ENCODE measurements around the gene KAT5.
"Not testable (repeated sequence)": the region's sequence is repeated elsewhere in the genome, so short reads cannot be mapped to it uniquely, and the experiment has no call there.

Gene KAT5

GRCh38 chr11:65711785-65712632, at the start of gene KAT5:
KAT5 (plus strand) TSS chr11:65712252; CDS start chr11:65712268, 16 bp downstream.
- DNase-seq, result peak; percentile 100

GRCh38 chr11:65662799-65663638, 49.0 kb upstream of the KAT5 start, which contains the start of gene RELA:
RELA (minus strand) TSS chr11:65662916; CDS start chr11:65662832, 84 bp downstream.
- peak; percentile 96 for DNase-seq

- no peak for DNase-seq
Measured at GRCh38 chr11:65663639-65664200, 48.3 kb upstream of the KAT5 start.

- no peak for DNase-seq
Measured at GRCh38 chr11:65672180-65672860, 39.7 kb upstream of the KAT5 start.

- DNase-seq, result no peak
Measured at GRCh38 chr11:65672982-65673381, 39.1 kb upstream of the KAT5 start.

- DNase-seq, result no peak
Measured at GRCh38 chr11:65680192-65680743, 31.8 kb upstream of the KAT5 start.

GRCh38 chr11:65683480-65683879, 28.6 kb upstream of the KAT5 start:
- not testable (repeated sequence) for DNase-seq

- no peak for DNase-seq
Measured at GRCh38 chr11:65685981-65686380, 26.1 kb upstream of the KAT5 start.

- not testable (repeated sequence) for DNase-seq
Measured at GRCh38 chr11:65691847-65692246, 20.2 kb upstream of the KAT5 start.

GRCh38 chr11:65692367-65692766, 19.7 kb upstream of the KAT5 start:
- no peak for DNase-seq

GRCh38 chr11:65695459-65696241, 16.4 kb upstream of the KAT5 start:
- no peak for DNase-seq

- DNase-seq, result no peak
Measured at GRCh38 chr11:65696802-65697552, 15.1 kb upstream of the KAT5 start.

GRCh38 chr11:65698205-65698604, 13.8 kb upstream of the KAT5 start:
- no peak for DNase-seq

- DNase-seq, result no peak
Measured at GRCh38 chr11:65699306-65699705, 12.7 kb upstream of the KAT5 start.

- no peak for DNase-seq
Measured at GRCh38 chr11:65700399-65700798, 11.7 kb upstream of the KAT5 start.

- no peak for DNase-seq
Measured at GRCh38 chr11:65701686-65702085, 10.4 kb upstream of the KAT5 start.

GRCh38 chr11:65703846-65704245, 8.2 kb upstream of the KAT5 start:
- DNase-seq, result no peak

GRCh38 chr11:65706303-65706763, 5.7 kb upstream of the KAT5 start:
- DNase-seq, result peak; percentile 81

- DNase-seq, result not testable (repeated sequence)
Measured at GRCh38 chr11:65707002-65707401, 5.0 kb upstream of the KAT5 start.

GRCh38 chr11:65708451-65708850, 3.6 kb upstream of the KAT5 start:
- DNase-seq, result no peak

- no peak for DNase-seq
Measured at GRCh38 chr11:65709661-65710060, 2.4 kb upstream of the KAT5 start.

All from retina (tissue), 1 donor.